ENCODE data around the gene NHSL2.

- TF ChIP-seq, protein P1, sequence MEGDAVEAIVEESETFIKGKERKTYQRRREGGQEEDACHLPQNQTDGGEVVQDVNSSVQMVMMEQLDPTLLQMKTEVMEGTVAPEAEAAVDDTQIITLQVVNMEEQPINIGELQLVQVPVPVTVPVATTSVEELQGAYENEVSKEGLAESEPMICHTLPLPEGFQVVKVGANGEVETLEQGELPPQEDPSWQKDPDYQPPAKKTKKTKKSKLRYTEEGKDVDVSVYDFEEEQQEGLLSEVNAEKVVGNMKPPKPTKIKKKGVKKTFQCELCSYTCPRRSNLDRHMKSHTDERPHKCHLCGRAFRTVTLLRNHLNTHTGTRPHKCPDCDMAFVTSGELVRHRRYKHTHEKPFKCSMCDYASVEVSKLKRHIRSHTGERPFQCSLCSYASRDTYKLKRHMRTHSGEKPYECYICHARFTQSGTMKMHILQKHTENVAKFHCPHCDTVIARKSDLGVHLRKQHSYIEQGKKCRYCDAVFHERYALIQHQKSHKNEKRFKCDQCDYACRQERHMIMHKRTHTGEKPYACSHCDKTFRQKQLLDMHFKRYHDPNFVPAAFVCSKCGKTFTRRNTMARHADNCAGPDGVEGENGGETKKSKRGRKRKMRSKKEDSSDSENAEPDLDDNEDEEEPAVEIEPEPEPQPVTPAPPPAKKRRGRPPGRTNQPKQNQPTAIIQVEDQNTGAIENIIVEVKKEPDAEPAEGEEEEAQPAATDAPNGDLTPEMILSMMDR (IDR thresholded peaks at IDR 0.05): no peak
- TF ChIP-seq EZH2phosphoT487 (IDR thresholded peaks at IDR 0.05) (no peak), EZH2 (IDR thresholded peaks at IDR 0.05) (no peak)
Observed at GRCh38 chrX:72048510-72049455, 138.1 kb downstream of the NHSL2 start.
